ENCODE results near the gene ARHGAP33.

- TF ChIP-seq CTCF (IDR thresholded peaks at IDR 0.05) (no peak), EP300 (IDR thresholded peaks at IDR 0.05) (no peak)
Measured at GRCh38 chr19:35750167-35750566, 25.2 kb upstream of the ARHGAP33 start.

All from suprapubic skin (tissue), 3 donors.